Astrocyte of the cerebellum (primary cell): ENCODE data around the gene XYLT1.

Experiments
- DNase-seq: peaks from one replicate; pipeline ENCODE4 v3.0.0-alpha.2; 2011; ENCODE audit warnings: low read depth
- H3K4me3 ChIP-seq: 2 replicates; pipeline ENCODE4 v1.5.1; 2011; ENCODE audit warnings: mild to moderate bottlenecking, low read depth, low read length, moderate library complexity
- CTCF ChIP-seq: IDR thresholded peaks from 2 replicates; pipeline ENCODE4 v1.5.1; 2012; ENCODE audit warnings: low read length, low read depth, moderate library complexity, mild to moderate bottlenecking; ENCODE audit errors: missing control alignments
- in situ Hi-C: cut with HindIII; loops from 2 replicates; pipeline ENCODE4 v1.10.0; 2017; ENCODE audit warnings: low sequenced_read_pairs

The XYLT1 gene

GRCh38 chr16:17078931-17079631, 391.7 kb downstream of the XYLT1 start:
- no peak for DNase-seq
- H3K4me3 ChIP-seq: no peak overlapping the region
- in situ Hi-C loops: no loop called here
- no peak for TF ChIP-seq CTCF

GRCh38 chr16:17076818-17077498, 393.8 kb downstream of the XYLT1 start:
- no peak overlapping the region for H3K4me3 ChIP-seq
- TF ChIP-seq CTCF: no peak
- DNase-seq: no peak
- in situ Hi-C loops: no loop called here

DNA sequence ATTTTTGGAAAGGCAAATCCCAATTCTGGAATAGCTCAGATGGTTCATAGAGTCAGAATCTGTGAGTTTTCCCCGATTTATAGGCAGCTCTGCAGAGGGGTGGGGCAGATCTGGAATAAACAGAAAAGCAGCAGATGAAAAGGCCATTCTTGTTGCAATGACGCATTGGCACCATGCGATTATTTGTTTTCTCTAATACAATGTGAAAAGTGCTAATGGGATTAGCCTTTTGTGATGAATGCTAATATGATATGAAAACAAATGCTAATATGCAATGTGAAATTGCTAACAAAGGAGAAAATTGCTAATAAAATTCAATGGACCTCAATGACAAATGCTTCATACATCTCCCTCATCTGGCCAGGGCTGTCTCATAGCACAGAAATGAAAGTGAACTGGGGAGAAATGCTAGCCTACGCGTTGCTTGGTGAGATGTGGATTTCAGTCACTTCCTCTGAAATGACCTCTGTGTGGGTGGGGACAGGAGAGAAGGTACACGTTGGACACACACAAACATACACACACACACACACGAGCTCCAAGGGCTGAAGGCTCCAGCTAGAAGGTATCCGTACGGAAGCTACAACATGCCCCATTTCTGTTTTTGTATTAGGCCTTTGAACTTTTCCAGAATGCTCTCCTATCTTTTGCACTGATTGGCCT, 394.5 kb downstream of the XYLT1 start:
- H3K4me3 ChIP-seq: no peak overlapping the region
- in situ Hi-C loops: no loop called here
- no peak for TF ChIP-seq CTCF
- DNase-seq: no peak

- TF ChIP-seq CTCF: no peak
- no peak for DNase-seq
- in situ Hi-C loops: no loop called here
- no peak overlapping the region for H3K4me3 ChIP-seq
Observed at GRCh38 chr16:17072104-17072503, 398.7 kb downstream of the XYLT1 start.

GRCh38 chr16:17070882-17071592, 399.7 kb downstream of the XYLT1 start:
- in situ Hi-C loops: no loop called here
- TF ChIP-seq CTCF: no peak
- H3K4me3 ChIP-seq: no peak overlapping the region
- peak; percentile 5 for DNase-seq

- in situ Hi-C loops: no loop called here
- no peak for TF ChIP-seq CTCF
- H3K4me3 ChIP-seq: no peak overlapping the region
- DNase-seq: no peak
Observed at GRCh38 chr16:17069681-17070080, 401.1 kb downstream of the XYLT1 start.
